Kidney (tissue), 14 donors: ENCODE results near the gene MED27. TPM values are rescaled to one million over a fixed set of nuclear protein-coding genes. Genes with fewer than 3 reads are reported as not detected.
A peak's percentile ranks its signal among the peaks of the same experiment; 100 is the strongest.

ENCODE experiments used
- DNase-seq, 5 donors: peaks; one replicate each; pipeline ENCODE4 v3.0.0-alpha.2; 2013 to 2020
- FAIRE-seq: peaks from 2 replicates; lab custom pipeline; 2012; peaks lifted over from hg19 to GRCh38; lab: Jason Lieb, UNC
- H3K27ac ChIP-seq, 2 donors: one replicate each; pipeline ENCODE4 v1.7.0; 2013; ENCODE audit warnings: low read depth in 2 of 2, low read length in 2 of 2, inconsistent platforms in 1 of 2
- H3K27me3 ChIP-seq: one replicate; pipeline ENCODE4 v1.7.1; 2013; ENCODE audit warnings: low read length, inconsistent platforms; ENCODE audit not compliant: control insufficient read depth, insufficient read depth
- H3K36me3 ChIP-seq, 3 donors: one replicate each; pipeline versions ENCODE4 v1.7.0 to v1.7.1; 2013; ENCODE audit warnings: low read length in 3 of 3, control low read depth in 1 of 3, inconsistent platforms in 1 of 3; ENCODE audit not compliant: insufficient read depth in 3 of 3, control insufficient read depth in 2 of 3
- H3K4me1 ChIP-seq, 3 donors: one replicate each; pipeline versions ENCODE4 v1.7.0 to v1.7.1; 2013; ENCODE audit warnings: low read length in 3 of 3, inconsistent platforms in 1 of 3, low read depth in 1 of 3; ENCODE audit not compliant: control insufficient read depth in 2 of 3, insufficient read depth in 2 of 3
- H3K4me3 ChIP-seq, 3 donors: one replicate each; pipeline versions ENCODE4 v1.7.0 to v1.8.1; 2013; ENCODE audit warnings: low read length in 3 of 3, control low read depth in 1 of 3, inconsistent platforms in 1 of 3
- H3K9ac ChIP-seq, 3 donors: one replicate each; pipeline versions ENCODE4 v1.7.0 to v1.7.1; 2013; ENCODE audit warnings: low read length in 3 of 3, control low read depth in 1 of 3, inconsistent platforms in 1 of 3
- H3K9me3 ChIP-seq, 3 donors: one replicate each; pipeline versions ENCODE4 v1.7.0 to v1.7.1; 2013; ENCODE audit warnings: low read length in 3 of 3, control low read depth in 1 of 3, inconsistent platforms in 1 of 3; ENCODE audit not compliant: control insufficient read depth in 2 of 3, insufficient read depth in 1 of 3
- CTCF ChIP-seq: IDR thresholded peaks from 3 replicates; pipeline ENCODE4 v1.5.1; 2012; ENCODE audit warnings: mild to moderate bottlenecking, moderate library complexity, borderline replicate concordance; ENCODE audit not compliant: insufficient read depth; ENCODE audit errors: extremely low read depth
- intact Hi-C: fragments of 100-400 bp; cut with DNase I; formaldehyde crosslinking; loops from one replicate; pipeline ENCODE4 v1.11.1; 2022
- polyA plus RNA-seq: library from polyadenylated mRNA; stranded (reverse); fragments of 350-450 nt; fragmentation: Illumina TruSeq; extraction: RNeasy Lipid Tissue Mini Kit (QIAGEN cat#74804); gene quantifications from one replicate; pipeline ENCODE4 v1.2.3, GENCODE V29; 2014; ENCODE audit warnings: low read depth, low replicate concordance; ENCODE audit not compliant: insufficient read depth
- total RNA-seq: library from RNA; stranded (reverse); fragmentation: NEBNext Ultra II Directional; extraction: Animal tissue kit (Norgen Biotek cat#: 25700); gene quantifications from one replicate; pipeline ENCODE4 v1.2.1, GENCODE V29; 2021
- donor health status: control.
- donor health status: control.
- donor health status: control.
- donor health status: control.
- donor health status: control.
- donor health status: DM: yes; HTN: yes; CAD: no.
- donor health status: Normal renal cell carcinoma (clear cell type).

MED27 gene
- total and polyA plus RNA-seq, 2 donors from 2014 or later: 15.9 to 23.1 TPM

GRCh38 chr9:132094314-132094791, 14.7 kb upstream of the MED27 start:
- intact Hi-C loops: no loop called here
- FAIRE-seq (no peak), DNase-seq (peak in 1 of 5 donors; percentile 2)

GRCh38 chr9:132090771-132091170, 11.1 kb upstream of the MED27 start:
- Histone ChIP-seq H3K4me1 (no peaks in the 10 kb centered on the region), H3K9me3 (no peaks in the 10 kb centered on the region), H3K9ac (no peak overlapping the region), H3K4me3 (no peak overlapping the region), H3K27ac (no peak overlapping the region), H3K27me3 (no peaks in the 10 kb centered on the region), H3K36me3 (no peaks in the 10 kb centered on the region)
- FAIRE-seq (no peak), DNase-seq (no peak)
- TF ChIP-seq CTCF: no peak
- intact Hi-C loops: no loop called here

More at GRCh38 chr9:132094314-132094791, 14.7 kb upstream of the MED27 start:
- Histone ChIP-seq H3K27me3 (no peaks in the 10 kb centered on the region), H3K9ac (no peak overlapping the region), H3K27ac (no peak overlapping the region), H3K4me1 (no peaks in the 10 kb centered on the region), H3K36me3 (no peaks in the 10 kb centered on the region), H3K9me3 (no peaks in the 10 kb centered on the region), H3K4me3 (no peak overlapping the region)
- no peak for TF ChIP-seq CTCF

GRCh38 chr9:132087438-132088030, 7.9 kb upstream of the MED27 start:
- Histone ChIP-seq H3K27ac (no peak overlapping the region), H3K9me3 (no peaks in the 10 kb centered on the region), H3K27me3 (no peaks in the 10 kb centered on the region), H3K9ac (no peak overlapping the region), H3K4me3 (no peak overlapping the region), H3K4me1 (no peaks in the 10 kb centered on the region), H3K36me3 (no peaks in the 10 kb centered on the region)
- no peak for TF ChIP-seq CTCF
- DNase-seq (no peak), FAIRE-seq (no peak)
- intact Hi-C loops: no loop called here

GRCh38 chr9:132082188-132082587, 2.5 kb upstream of the MED27 start:
- Histone ChIP-seq H3K4me1 (peaks cover 0 to 11% (median 10%) of the 10 kb centered on the region in 3 donors), H3K9ac (no peak overlapping the region), H3K9me3 (no peaks in the 10 kb centered on the region), H3K4me3 (no peak overlapping the region), H3K36me3 (peaks cover 0 to 1% (median 0%) of the 10 kb centered on the region in 3 donors), H3K27ac (no peak overlapping the region), H3K27me3 (no peaks in the 10 kb centered on the region)
- FAIRE-seq: no peak
- intact Hi-C loops: no loop called here
- DNase-seq: no peak
- TF ChIP-seq CTCF: no peak
